Fibroblast of villous mesenchyme (primary cell): ENCODE data around the gene ATP9A. TPM values are rescaled to one million over a fixed set of nuclear protein-coding genes. Genes with fewer than 3 reads are reported as not detected.

Source experiments
- DNase-seq: peaks from one replicate; pipeline ENCODE4 v3.0.0-alpha.2; 2010; ENCODE audit warnings: low read depth
- H3K4me3 ChIP-seq: 2 replicates; pipeline ENCODE4 v1.5.1; 2011; ENCODE audit warnings: low read depth, mild to moderate bottlenecking, low read length
- total RNA-seq: library from RNA; depleted of rRNA; stranded (reverse); fragments of >200 nt; gene quantifications from 2 replicates; pipeline ENCODE4 v1.2.3, GENCODE V29; 2012
- TF ChIP-seq, protein P1 (sequence below): IDR thresholded peaks from 2 replicates; pipeline ENCODE4 v1.5.1; 2012; ENCODE audit warnings: low read depth, mild to moderate bottlenecking, low read length; ENCODE audit not compliant: insufficient read depth

ATP9A gene
- total RNA-seq, 1 donor, result 6.9 TPM

DNA sequence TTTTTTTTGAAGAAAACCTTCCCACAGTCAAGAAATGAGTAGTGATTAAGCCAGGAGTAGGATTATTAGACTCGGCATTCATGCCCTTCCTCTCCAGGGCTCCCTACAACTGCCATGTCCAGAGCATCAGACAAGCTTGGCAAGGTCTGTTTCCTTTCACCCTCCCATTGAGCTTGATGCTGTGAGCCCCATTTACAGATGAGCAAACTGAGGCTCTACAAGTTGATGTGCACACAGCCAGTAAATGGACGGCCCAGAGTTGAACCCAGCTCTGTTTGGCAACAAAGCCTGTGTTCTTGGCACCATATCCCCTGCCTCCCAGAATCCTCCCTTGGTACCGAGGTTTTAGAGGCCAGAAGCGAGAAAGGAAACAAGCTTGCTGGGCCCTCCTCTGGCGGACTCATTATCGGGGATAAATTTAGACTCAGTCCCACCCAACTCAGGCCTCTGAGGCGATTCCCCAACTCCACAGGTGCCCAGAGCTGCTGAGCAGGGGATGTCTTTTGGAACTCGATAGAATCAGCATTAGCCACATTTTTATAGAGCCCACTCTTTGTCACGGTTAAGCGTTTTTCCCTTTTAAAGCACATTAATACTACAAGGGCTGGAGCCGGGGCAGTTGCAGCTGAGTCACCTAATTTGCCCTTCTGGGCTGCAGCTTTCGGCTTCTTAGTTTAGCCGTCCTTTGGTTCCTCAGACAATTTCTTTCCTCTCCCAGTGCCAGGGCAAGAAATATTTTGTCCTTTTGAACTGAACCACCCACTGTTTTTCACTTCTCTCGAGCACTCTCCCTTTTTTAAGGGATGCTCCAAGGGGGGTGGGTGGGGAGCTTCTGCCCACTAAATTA, 202.7 kb downstream of the ATP9A start:
- TF ChIP-seq, protein P1, sequence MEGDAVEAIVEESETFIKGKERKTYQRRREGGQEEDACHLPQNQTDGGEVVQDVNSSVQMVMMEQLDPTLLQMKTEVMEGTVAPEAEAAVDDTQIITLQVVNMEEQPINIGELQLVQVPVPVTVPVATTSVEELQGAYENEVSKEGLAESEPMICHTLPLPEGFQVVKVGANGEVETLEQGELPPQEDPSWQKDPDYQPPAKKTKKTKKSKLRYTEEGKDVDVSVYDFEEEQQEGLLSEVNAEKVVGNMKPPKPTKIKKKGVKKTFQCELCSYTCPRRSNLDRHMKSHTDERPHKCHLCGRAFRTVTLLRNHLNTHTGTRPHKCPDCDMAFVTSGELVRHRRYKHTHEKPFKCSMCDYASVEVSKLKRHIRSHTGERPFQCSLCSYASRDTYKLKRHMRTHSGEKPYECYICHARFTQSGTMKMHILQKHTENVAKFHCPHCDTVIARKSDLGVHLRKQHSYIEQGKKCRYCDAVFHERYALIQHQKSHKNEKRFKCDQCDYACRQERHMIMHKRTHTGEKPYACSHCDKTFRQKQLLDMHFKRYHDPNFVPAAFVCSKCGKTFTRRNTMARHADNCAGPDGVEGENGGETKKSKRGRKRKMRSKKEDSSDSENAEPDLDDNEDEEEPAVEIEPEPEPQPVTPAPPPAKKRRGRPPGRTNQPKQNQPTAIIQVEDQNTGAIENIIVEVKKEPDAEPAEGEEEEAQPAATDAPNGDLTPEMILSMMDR, result no peak
- no peak overlapping the region for H3K4me3 ChIP-seq
- DNase-seq, result no peak

DNA sequence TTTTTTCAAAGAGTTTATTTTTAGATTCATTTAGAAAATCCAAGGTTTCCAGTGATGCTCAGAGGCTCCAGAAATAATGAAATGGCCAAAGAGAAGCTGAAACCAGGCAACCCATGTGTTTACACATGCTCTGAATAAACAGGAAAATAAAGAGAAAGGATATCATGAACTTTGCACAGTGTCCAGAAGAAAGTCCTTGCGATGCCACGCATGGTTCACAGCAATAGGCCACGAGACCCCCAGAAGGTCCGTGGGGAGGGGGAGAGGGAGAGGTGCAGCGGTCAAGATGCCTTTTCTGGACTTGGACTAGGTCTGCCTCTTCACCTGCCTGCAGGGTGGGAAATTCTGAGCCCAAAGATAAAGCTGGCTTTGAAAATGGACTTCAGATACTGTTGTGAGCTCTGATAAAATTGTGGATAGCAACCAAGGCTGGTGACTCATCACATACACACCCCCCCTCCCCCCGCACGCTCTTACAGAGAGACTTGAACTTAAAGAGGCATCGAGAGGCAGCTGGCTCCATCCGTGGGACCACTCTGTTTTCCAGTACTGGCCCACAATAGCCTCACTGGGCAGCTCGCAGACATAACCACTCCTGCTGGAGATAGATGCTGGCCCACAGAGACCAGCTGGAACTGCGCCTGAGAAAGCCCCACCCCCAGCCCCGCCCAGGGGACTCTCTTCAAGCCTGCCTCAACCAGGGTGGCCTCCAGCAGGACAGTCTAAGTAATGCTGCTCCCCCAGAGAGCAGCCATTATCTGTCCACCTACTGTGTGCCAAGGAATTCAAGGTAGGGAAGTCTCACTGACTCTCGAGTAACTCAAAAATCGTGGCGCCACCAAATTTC, 204.5 kb downstream of the ATP9A start:
- peak overlapping the region; percentile 61 for H3K4me3 ChIP-seq
- TF ChIP-seq, protein P1, result peak; percentile 6
- DNase-seq, result peak; percentile 82

DNA sequence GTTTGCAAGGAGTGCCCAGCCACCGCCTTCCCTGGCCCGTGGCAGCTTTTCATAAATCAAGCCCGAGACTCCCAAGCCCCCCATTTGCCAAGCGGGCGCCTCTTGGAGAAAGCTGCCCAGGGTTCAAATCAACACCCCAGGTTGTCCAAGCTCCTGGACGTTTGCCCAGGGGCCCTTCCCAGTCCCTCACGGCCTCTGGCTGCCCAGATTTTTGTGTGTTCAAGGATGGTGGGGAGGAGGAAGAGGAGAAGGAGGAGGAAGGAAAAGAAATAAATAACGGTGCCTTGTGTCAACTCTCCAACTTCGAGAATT, 205.1 kb downstream of the ATP9A start:
- H3K4me3 ChIP-seq, result peak overlapping the region; percentile 61
- no peak for DNase-seq
- TF ChIP-seq, protein P1, result no peak

DNA sequence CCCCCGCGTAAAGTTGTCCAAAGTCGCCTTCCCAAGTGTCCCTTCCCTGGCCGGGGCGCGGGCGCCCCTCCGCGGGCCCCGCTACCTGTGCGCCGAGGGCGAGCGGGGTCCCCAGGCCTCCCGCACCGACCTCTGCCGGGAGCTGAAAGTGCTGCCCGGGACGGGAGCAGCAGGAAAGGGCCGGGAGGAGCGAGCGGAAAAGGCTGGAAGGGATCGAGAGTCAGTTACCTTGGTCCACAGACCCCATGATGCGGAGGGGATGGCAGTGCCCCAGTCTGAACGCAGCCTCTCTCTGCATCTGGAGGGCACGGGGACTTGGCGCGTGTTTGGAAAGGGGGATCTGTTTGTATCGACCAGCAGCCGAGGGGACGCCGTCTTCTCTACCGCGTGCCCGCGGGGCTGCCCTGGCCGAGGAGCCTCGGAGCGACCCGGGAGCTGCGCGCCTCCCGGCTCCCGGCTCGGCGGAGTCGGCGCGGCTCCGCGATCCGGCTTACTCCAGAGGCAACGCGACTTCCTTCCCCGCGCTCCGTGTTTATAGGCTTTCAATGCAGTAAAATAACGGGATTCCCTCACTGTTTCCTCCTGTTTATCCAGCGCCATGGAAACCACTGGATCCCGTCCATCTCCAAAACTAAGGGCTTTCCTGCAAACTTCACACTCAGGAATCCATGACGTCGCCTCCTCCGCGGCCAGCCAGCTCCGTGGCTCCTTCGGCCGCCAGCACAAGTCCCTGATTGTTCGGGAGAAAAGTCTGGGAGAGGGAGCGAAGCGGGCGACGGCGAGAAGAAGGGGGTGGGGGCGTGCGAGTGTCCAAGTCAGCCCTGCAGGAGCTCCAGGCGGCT, 205.6 kb downstream of the ATP9A start:
- peak overlapping the region; percentile 61 for H3K4me3 ChIP-seq
- TF ChIP-seq, protein P1, result no peak
- DNase-seq, result peak; percentile 93

DNA sequence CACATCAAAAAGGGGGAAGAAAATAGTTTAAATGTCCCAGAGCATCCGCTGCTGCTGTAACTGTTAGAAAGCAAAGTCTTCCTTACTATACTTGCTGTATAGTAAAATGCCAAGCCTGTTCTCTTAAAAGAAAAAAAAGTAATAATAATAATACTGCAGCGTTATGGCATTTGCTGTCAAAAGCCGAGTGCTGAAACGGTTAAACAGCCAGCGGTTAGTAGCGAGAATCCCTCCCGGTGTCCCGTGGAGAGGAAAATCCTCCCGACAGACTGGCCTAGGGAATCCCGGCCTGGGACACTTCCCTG, 206.2 kb downstream of the ATP9A start:
- TF ChIP-seq, protein P1, result no peak
- no peak for DNase-seq
- H3K4me3 ChIP-seq, result peak overlapping the region; percentile 61

DNA sequence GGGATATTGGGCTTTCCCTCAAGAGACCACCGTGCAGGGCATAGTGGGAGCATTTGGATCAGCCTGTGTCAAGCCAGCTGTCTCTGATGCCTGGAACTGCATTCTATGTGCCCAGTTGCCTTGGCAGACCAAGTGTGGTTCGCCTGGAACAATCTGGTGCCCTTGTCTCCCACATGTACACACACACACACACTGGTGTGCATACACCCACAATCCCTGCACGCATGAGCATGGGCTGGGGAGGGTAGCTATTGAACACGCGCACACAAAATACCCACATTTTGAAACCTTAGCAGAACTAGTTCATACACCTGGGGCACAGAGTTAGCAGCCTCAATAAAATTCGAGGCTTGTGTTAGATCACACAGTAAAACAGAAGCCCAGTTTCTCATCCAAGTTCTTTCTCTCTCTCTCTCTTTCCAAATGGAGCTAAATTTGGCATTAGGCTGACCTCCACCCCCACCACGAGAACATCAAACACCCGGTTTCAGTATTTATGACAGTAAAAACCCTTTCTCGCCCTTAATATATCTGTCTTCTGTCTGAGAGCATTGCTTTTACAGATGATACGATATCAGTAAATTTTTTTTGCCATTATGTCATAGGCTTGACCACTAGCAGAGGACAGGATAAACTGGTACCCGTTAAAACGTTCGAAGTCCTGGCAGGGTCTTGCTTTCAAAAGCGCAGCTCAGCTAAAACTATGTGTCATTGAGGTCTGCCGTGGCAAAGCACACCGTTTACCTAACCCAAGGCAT, 207.5 kb downstream of the ATP9A start:
- H3K4me3 ChIP-seq, result peak overlapping the region; percentile 23
- TF ChIP-seq, protein P1, result no peak
- DNase-seq, result no peak
